ENCODE measurements around the gene ATG5.

DNA sequence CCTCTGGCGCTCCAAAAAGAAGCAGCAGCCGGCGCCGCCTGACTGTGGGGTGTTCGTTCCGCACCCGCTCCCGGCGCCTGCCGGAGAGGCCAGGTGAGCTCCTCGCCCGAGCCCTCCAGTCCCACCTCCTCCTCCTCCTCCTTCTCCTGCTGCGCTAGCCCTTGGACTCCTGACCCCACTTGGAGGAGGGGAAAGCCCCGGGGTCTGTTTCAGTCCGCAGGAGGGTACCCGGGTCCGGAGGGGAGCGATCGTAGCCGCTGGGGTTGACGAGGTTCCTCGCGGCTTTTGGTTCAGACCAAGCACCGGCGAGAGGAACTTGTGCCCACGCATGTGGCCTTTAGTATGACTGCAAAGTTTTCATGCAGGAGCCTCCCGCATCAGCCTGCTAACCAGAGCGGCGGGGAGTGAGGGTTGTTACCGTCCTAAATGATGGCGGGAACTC is 35.5 kb upstream of the ATG5 start:
- TF ChIP-seq, protein P1, sequence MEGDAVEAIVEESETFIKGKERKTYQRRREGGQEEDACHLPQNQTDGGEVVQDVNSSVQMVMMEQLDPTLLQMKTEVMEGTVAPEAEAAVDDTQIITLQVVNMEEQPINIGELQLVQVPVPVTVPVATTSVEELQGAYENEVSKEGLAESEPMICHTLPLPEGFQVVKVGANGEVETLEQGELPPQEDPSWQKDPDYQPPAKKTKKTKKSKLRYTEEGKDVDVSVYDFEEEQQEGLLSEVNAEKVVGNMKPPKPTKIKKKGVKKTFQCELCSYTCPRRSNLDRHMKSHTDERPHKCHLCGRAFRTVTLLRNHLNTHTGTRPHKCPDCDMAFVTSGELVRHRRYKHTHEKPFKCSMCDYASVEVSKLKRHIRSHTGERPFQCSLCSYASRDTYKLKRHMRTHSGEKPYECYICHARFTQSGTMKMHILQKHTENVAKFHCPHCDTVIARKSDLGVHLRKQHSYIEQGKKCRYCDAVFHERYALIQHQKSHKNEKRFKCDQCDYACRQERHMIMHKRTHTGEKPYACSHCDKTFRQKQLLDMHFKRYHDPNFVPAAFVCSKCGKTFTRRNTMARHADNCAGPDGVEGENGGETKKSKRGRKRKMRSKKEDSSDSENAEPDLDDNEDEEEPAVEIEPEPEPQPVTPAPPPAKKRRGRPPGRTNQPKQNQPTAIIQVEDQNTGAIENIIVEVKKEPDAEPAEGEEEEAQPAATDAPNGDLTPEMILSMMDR (IDR thresholded peaks at IDR 0.05; ENCODE audit: insufficient read depth, low read depth, low read length): no peak
- peak; percentile 81 for TF ChIP-seq EZH2 (IDR thresholded peaks at IDR 0.05; ENCODE audit: insufficient read depth, low read length)
